Stimulated activated CD4-positive, alpha-beta T cell treated with anti-CD3 and anti-CD28 coated beads, Interleukin-15, amount 100 ng/mL, for 1 hour (primary cell): ENCODE results near the gene VWA3B.
"Not testable (repeated sequence)": the region's sequence is repeated elsewhere in the genome, so short reads cannot be mapped to it uniquely, and the experiment has no call there.

Experiments
- DNase-seq, 2 donors: peaks; one replicate each; pipeline ENCODE4 v3.0.0-alpha.2; 2020; ENCODE audit warnings: low read depth in 1 of 2, low spot score in 1 of 2

The VWA3B gene

GRCh38 chr2:98296440-98296839, 209.5 kb downstream of the VWA3B start:
- no peak for DNase-seq

GRCh38 chr2:98297817-98298682, 211.1 kb downstream of the VWA3B start:
- DNase-seq: no peak

- no peak for DNase-seq
Observed at GRCh38 chr2:98298683-98299164, 211.8 kb downstream of the VWA3B start.

- DNase-seq: no peak
Observed at GRCh38 chr2:98299211-98299905, 212.4 kb downstream of the VWA3B start.

- DNase-seq: no peak
Observed at GRCh38 chr2:98300141-98300874, 213.3 kb downstream of the VWA3B start.

- no peak for DNase-seq
Observed at GRCh38 chr2:98301469-98301868, 214.5 kb downstream of the VWA3B start.

- DNase-seq: not testable (repeated sequence)
Observed at GRCh38 chr2:98307131-98307696, 220.2 kb downstream of the VWA3B start.

GRCh38 chr2:98308068-98308467, 221.1 kb downstream of the VWA3B start:
- DNase-seq: no peak

GRCh38 chr2:98308532-98308931, 221.6 kb downstream of the VWA3B start:
- no peak for DNase-seq

- no peak for DNase-seq
Observed at GRCh38 chr2:98309580-98309979, 222.6 kb downstream of the VWA3B start.

- DNase-seq: no peak
Observed at GRCh38 chr2:98310010-98310409, 223.0 kb downstream of the VWA3B start.

- no peak for DNase-seq
Observed at GRCh38 chr2:98311090-98311489, 224.1 kb downstream of the VWA3B start.

GRCh38 chr2:98311771-98312545, 225.0 kb downstream of the VWA3B start:
- no peak for DNase-seq

GRCh38 chr2:98313492-98314250, 226.7 kb downstream of the VWA3B start:
- no peak for DNase-seq

- DNase-seq: no peak
Observed at GRCh38 chr2:98314251-98314650, 227.3 kb downstream of the VWA3B start.

GRCh38 chr2:98315957-98316356, 229.0 kb downstream of the VWA3B start:
- DNase-seq: no peak

- no peak for DNase-seq
Observed at GRCh38 chr2:98317214-98317613, 230.2 kb downstream of the VWA3B start.

GRCh38 chr2:98320171-98320570, 233.2 kb downstream of the VWA3B start:
- not testable (repeated sequence) for DNase-seq

- no peak for DNase-seq
Observed at GRCh38 chr2:98324181-98324580, 237.2 kb downstream of the VWA3B start.

- DNase-seq: no peak
Observed at GRCh38 chr2:98327776-98328175, 240.8 kb downstream of the VWA3B start.
